H1 (cell line): ENCODE data around the gene LAMA3. TPM values are rescaled to one million over a fixed set of nuclear protein-coding genes. Genes with fewer than 3 reads are reported as not detected.

Experiments
- CTBP2 ChIP-seq: IDR thresholded peaks from 2 replicates; pipeline ENCODE4 v1.7.0; 2011; ENCODE audit warnings: borderline replicate concordance, mild to moderate bottlenecking, moderate library complexity, mixed read lengths, low read length; ENCODE audit not compliant: insufficient read depth, insufficient read length
- POU5F1 ChIP-seq: IDR thresholded peaks from 2 replicates; pipeline ENCODE4 v1.6.1; 2011; ENCODE audit warnings: low read depth, mild to moderate bottlenecking, low read length, moderate library complexity
- SRF ChIP-seq: IDR thresholded peaks from 2 replicates; pipeline ENCODE4 v1.6.1; 2011; ENCODE audit warnings: mild to moderate bottlenecking, low read depth, low read length, moderate library complexity
- TAF7 ChIP-seq: optimal IDR thresholded peaks from 2 replicates; pipeline ENCODE3; 2011; ENCODE audit warnings: low read depth, mild to moderate bottlenecking, inconsistent platforms, low read length, moderate library complexity, borderline replicate concordance
- polyA plus RNA-seq, 7 experiments: library from polyadenylated mRNA; depleted of rRNA in 3 of 7; stranded (reverse) in 5 of 7; unstranded in 2 of 7; fragments of >200 nt in 5 of 7; fragments of 200-250 nt in 2 of 7; gene quantifications; 1 replicate in 5 of 7; 2 replicates in 1 of 7; 4 replicates in 1 of 7; pipeline versions ENCODE4 v1.2.1 to v1.2.3, GENCODE V29; 2011 to 2013; ENCODE audit warnings: missing spikeins in 2 of 7, mixed read lengths in 2 of 7
- total RNA-seq: library from RNA; stranded (reverse); fragmentation: NEBNext Ultra II Directional; extraction: Animal tissue kit (Norgen Biotek cat#: 25700); gene quantifications from 2 replicates; pipeline ENCODE4 v1.2.1, GENCODE V29; 2021

LAMA3 gene
- total and polyA plus RNA-seq, 2 of the 8 experiments (the other 6 are each of a cell fraction or from before 2014, with no cell fraction given): 0.76 to 5.0 TPM

DNA sequence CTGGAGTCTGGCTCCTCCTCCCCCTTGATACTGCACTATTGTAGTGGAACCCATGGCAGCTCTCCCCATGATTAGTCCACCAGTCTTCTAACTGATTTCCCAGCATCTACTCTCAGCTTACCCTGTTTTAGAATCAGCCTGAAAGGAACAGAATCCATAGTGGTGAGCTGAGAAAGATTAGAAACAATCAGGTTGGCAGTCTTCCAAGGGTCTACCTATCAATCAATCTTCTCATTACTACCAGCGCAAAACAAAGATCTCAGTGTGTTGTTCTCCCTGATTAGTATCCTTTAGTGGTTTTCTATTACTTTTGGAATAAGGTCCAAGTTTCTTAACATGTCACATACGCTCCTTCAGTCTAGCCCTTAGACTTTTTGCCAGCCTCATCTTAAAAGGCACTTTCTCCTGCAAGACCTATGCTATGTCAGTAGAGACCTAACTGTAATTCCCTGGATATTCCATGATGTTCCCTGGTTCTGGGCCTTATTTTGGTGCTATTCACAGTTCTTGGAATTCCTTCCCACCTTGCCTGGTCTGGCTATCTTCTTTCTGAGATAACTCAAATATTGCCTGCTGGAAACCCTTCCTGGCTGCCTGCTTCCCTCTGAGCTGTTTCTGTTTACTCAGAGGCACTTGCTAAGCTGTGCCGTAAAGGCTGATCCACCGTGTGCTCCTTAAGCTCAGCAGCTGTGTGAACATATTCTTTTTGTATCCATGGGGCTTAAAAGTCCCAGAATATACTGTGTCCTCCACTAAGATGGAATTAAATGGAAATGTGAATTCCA lies 32.6 kb downstream of the LAMA3 start (continued):
- no peak for TF ChIP-seq CTBP2
- TF ChIP-seq SRF: no peak
- TF ChIP-seq POU5F1: no peak
- no peak for TF ChIP-seq TAF7
